22Rv1 (cell line): ENCODE results near the gene TIAL1.

Experiments
- CTCF ChIP-seq: fragments of 450-650 bp; IDR thresholded peaks from 2 replicates; pipeline ENCODE4 v1.5.1; 2017; ENCODE audit warnings: mild to moderate bottlenecking
- ZFX ChIP-seq: fragments of 450-650 bp; IDR thresholded peaks from 2 replicates; pipeline ENCODE4 v1.6.1; 2017; ENCODE audit warnings: antibody characterized with exemption, borderline replicate concordance

DNA sequence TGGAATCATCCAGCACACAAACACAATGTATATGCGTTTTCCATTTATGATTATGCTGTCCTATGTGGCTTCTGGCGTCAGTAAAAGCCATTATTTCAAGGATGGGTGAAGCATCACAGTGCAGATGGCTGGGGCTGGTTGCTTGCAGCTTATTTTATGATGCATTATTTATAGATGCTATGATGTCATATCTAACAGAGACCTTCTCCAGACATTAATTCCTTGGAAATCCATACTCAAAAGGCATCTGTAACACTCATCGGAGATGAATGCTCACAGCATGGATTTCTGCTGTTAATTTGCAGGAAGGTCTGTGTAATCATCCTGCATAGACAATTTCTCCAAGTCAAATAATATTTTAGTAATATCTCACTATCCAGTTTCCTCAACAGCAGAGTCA is 61.5 kb downstream of the TIAL1 start:
- no peak for TF ChIP-seq CTCF
- no peak for TF ChIP-seq ZFX
